GM19463 (cell line): ENCODE measurements around the gene IZUMO4.
"Not testable (repeated sequence)": the region's sequence is repeated elsewhere in the genome, so short reads cannot be mapped to it uniquely, and the experiment has no call there.

Experiments used
- ATAC-seq: cut with Tn5 transposase; IDR thresholded peaks from one replicate; pipeline ENCODE4 v1.9.1; 2021; ENCODE audit warnings: mild to moderate bottlenecking, moderate library complexity; ENCODE audit not compliant: unreplicated experiment

IZUMO4 gene

DNA sequence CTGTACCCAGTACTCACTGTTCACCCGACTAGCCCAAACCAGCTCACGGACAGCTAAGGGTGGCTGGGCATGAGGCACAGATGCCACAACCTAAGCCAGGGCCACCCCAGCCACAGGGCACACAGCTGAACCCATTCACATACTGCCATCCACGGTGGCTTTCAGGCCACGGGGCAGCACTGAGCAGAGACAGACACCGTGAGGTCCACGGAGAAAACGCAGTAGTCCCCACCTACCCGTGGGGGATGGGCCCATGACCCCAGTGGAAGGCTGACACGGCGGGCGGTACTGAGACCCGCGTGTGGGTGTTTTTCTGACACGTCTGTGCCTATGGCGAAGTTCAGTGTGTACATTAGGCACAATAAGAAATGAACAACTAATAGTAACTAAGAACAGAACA, 25.5 kb downstream of the IZUMO4 start:
- no peak for ATAC-seq

DNA sequence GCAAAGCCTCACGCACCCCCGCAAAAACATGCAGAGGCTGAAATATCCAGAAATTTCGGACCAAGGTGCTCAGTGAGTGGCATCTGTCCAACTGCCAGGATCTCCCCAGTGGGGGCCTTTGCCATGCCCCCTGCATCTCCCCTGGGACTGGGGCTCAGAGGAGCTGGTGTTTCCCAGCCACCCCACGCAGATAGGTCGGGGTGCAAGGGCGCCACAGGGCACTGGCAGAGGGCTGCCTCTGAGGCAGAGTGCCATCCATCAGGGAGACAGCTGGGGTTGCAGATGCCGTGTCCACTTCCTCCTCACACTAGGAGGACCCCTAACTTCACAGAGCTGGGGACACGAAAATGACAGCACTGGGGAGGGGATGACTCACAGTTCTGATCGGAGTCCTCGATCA, 26.3 kb downstream of the IZUMO4 start:
- ATAC-seq, result no peak

DNA sequence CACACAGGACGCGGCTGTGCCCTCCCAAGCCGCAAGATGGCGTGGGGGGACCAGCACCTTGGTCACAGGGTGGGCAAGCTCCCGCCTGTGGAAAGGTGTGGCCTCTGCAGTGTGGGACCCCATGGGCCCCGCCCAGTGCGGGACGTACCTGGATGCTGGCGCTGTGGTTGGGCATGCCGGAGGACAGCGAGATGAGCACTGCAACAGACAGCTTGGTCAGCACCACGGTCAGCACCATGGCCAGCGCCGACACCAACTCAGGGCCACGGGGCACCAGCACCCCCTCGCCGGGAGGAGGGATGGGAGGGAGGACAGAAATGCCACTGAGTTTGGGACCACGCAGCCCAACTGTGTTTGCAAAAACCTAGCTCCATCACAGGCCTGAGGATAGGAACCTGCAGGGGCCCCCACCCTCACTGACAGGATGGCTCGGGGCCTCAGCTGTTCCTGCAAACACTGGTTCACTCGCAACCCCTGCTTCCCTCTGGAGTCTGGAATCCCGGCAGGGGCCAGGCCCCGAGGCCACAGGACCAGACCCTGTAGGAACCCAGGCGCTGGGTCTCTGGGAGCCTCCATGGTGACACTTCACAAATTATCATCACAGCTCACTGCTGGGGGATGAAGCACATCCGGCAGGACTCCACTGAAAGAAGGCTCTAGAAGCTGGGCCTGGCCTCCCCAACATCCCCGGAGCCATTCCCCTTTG, 27.1 kb downstream of the IZUMO4 start:
- no peak for ATAC-seq

DNA sequence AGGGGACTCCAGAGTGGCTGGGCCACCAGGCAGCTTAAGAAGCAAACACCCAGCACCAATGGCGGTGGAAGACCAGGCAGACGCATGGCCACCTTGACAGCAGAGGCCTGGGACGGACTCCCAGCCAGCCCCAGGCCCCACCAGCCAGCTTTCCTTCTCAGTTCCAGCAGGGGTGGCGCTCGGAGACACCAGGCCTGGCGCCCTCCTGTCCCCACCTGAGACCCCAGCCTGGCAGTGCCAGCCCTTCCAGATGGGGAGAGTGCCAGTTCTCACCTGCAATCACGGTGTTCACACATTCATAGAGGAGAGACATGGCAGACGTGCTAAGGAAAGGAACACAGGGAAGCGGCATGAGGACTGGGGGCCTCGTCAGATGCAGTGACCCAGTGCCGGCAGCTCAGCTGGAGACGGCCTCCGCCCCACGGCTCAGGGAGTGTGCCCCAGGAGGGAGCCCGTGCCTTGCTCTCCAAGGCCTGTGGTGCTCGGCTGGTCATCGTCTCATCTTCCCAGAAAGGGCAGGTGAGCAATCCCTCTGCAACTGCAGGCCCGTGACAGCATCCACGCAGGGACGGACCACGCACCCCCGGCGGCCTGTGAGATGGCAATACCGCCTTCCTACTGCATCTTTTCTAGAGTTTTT, 30.3 kb downstream of the IZUMO4 start:
- ATAC-seq, result no peak

DNA sequence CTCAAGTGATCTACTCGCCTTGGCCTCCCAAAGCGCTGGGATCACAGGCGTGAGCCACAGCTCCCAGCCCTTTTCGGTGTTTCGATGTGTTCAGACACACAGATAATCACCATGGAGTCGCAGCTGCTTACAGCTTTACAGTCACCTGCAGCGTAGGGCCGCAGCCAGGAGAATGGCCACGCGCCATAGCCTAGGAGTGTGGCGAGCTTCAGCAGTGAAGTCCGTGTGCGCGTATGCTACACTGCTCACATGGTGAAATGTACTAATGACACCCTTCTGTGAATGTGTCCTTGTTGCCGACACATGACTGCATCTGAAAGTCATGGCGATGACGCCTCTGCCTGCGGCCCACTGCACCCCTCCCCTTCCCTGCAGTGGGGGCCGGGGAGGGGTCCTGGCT, 31.0 kb downstream of the IZUMO4 start:
- ATAC-seq, result no peak

DNA sequence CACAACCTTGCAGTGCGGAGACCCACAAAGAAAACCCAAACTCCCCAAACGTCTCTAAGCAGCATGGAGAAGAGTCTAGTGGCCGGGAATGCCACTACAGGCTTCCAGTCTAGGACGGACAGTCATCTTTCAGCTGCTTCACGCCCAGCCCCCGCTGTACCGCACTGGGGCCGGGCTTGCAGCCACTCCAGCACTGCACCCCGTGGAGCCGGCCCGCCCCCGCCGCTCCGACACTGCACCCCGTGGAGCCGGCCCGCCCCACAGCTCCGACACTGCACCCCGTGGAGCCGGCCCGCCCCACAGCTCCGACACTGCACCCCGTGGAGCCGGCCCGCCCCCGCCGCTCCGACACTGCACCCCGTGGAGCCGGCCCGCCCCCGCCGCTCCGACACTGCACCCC, 31.5 kb downstream of the IZUMO4 start:
- ATAC-seq, result not testable (repeated sequence)

DNA sequence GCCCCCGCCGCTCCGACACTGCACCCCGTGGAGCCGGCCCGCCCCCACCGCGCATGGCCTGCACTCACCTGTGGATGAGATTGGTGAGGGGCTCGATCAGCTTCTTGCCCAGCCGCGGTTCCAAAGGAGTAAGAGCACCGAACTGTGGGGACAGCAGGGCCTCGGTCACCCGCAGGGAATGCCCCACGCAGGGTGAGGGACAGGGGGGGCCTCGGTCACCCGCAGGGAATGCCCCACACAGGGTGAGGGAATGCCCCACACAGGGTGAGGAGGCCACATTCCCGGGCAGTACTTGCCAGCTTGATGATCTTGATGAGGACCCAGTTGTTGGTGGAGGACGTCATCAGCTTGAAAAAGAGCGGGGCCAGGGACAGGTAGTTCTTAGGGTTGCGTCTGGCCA, 32.3 kb downstream of the IZUMO4 start:
- ATAC-seq, result no peak

DNA sequence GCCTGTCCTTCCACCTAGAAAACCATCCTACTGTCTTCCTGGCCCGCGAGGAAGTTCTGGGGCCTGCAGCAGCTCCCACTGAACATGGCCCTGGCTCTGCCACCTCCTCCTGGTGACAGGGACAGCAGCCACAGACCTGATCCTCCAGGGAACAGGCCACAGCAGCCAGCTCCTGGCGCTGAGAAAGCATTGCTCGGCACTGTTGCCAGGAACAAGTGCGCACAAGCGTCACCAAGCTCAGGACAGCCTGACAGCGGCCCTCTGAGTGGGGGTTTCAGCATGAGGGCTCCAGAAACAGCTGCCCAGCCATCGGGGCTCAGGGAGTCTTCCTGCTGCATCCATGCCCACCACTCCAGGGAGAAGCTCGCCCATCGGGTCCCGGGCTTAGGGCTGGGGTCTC, 32.8 kb downstream of the IZUMO4 start:
- no peak for ATAC-seq

DNA sequence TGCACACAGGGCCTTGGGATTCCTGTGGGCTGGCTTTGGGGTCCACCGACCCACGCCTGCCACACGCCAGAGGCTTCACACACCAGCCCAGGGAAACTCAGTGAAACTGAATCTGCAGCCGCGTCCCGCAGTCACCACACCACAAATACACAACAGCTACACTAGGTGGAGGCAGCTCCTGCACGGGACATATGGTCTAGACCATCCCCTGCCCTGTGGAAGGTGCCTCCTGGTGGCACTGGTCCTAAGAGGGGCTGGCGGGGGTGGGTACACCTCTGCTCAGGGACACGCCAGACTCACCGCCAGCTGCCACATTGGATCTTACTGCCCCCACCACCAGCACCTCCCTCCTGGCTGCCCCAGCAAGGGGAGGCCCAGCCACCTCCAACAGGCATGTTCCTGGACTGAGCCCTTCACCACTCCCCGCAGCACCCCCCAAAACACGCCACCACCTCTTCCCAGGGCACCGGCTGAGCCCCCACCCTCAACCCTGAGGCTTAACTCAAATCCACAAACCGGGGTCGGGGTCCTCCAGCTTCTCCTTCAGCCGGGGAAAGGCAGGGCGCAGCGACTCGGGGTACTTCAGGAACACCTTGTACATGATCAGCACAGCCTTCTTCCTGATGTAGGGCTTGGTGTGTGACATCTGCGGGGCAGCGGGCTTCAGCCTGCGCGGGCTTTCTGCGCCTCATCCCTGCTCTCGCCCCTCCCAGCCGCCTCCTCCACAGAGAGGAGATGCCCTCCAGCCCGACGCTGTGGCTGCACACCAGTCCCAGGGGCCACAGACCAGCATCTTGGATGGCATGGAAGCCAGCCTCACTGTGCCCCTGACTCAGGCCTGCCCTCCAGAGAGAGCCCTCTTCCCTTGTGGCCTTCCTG, 33.4 kb downstream of the IZUMO4 start:
- ATAC-seq, result no peak

DNA sequence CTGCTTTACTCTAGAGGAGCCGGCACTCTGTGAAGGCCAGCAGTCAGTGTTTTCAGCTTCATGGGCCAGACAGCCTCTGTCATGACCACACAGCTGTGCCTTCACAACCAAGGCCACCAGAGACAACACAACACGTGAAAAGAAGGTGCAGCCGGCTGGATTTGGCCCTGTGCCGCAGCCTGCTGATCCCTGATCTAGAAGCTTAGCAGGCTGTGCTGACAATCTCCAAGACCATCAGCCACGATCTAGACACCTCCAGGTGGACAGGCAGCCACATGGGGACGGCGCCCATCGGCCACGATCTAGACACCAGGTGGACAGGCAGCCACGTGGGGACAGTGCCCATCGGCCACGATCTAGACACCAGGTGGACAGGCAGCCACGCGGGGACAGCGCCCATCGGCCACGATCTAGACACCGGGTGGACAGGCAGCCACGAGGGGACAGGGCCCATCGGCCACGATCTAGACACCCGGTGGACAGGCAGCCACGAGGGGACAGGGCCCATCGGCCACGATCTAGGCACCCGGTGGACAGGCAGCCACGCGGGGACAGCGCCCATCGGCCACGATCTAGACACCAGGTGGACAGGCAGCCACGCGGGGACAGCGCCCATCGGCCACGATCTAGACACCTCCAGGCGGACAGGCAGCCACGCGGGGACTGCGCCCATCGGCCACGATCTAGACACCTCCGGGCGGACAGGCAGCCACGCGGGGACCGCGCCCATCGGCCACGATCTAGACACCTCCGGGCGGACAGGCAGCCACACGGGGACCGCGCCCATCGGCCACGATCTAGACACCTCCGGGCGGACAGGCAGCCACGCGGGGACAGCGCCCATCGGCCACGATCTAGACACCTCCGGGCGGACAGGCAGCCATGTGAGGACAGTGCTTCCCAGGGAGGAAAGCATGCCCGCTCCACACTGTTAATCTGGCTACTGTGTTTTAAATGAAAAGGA, 34.6 kb downstream of the IZUMO4 start:
- not testable (repeated sequence) for ATAC-seq

DNA sequence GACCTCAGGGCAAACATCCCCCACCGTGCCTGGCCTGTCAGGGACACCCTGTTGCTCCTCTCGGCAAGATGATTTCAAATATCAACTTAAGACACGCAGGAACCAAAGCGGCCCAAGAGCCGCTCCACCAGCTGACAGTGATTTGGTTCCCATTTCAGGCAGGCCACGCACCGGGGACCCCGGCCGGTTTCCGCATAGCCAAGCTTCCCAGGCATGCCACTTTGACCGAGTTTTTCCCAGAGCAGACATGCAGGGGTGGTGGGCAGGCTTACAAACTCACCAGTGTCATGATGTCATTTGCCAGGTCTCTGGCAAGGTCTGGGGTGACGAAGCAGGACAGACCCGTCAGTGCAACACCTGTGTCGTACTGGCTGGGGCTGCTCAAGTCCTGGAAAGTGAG, 35.5 kb downstream of the IZUMO4 start:
- ATAC-seq, result no peak

DNA sequence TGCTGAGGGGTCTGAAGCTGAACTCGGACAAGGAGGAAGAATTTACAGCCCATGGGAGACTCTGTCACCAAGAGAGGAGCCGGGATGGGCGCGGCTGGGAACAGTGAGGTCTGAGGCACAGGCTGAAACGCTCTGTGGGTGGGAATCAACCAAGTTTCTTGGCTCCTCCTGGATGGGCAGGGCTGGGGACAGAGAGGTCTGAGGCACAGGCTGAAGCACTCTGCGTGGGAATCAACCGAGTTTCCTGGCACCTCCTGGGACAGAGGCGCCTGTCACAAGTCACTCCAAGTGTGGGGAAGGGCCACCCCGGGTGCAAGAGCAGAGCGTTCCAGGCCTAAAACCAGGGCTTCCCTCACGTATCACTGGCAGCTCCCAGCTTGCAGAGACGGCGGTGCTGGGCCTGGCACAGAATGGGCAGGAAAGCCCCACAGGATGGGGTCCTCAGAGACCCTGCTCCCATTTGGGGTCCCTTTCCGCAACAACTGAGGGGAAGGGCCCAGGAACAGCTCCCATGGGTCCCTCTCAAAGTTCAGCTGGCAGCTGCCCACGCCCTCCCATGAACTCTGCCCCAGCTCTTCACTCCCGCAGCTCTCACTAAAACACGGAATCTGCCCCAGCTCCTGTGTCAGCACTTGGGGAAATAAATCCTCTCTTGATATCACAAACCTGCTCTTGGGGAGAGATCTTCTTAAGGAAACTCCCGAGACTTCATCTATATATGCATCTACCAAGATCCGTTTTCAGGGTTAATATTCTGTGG, 36.2 kb downstream of the IZUMO4 start:
- no peak for ATAC-seq

DNA sequence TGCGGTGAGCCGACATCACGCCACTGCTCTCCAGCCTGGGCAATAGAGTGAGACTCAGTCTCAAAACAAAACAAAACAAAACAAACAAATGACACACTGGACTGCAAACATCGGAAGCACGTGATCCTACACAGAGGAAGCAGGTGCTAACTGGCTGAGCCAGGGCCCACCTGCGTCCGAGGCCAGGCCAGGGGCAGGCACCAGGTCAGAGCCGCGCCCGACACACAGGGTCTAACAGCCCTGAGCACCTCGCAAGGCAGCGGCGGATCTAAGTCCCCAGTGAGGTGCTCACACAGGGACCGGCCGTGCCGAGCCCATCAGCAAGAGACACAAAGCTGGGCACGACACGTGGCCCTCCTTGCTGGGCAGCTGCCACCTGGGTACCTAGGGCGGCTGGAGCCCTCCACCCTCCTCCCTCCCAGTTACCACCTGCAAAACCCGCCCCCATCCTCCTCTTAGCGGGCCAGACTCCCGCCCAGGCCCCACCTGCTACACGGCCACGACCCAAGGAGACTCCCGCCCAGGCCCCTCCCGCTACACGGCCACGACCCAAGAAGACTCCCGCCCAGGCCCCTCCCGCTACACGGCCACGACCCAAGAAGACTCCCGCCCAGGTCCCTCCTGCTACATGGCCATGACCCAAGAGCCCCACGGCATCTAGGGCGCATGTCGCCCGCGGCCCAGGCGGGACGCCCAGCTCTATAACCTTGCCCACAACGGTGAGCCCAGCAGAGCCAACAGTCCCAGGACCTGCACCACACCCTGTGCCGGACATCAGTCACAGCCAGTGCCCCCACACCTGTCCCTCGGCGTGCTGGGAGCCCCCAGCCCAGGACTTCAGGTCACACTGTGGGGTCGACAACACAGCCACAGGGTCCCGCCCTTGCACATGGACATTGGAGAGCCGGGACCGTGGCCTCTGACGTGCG, 39.0 kb downstream of the IZUMO4 start:
- no peak for ATAC-seq

DNA sequence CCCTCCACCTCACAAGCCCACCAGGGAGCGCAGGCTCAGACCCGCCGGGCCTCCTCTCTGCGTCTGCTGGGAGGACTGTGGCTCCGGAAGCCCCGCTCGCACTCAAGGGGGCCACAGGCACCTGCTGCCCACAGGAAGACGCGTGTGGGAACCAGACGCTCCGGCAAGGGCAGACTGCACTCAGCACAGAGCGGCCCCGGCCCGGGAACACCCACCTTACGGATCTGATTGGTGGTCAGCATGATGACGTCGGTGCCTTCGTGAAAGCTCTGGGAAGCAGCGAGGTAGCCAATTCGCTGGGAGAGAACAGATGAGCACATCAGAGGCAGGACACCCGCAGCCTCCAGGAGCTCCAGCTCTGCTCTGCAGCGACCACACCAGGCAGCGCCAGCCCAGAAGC, 40.1 kb downstream of the IZUMO4 start:
- no peak for ATAC-seq

DNA sequence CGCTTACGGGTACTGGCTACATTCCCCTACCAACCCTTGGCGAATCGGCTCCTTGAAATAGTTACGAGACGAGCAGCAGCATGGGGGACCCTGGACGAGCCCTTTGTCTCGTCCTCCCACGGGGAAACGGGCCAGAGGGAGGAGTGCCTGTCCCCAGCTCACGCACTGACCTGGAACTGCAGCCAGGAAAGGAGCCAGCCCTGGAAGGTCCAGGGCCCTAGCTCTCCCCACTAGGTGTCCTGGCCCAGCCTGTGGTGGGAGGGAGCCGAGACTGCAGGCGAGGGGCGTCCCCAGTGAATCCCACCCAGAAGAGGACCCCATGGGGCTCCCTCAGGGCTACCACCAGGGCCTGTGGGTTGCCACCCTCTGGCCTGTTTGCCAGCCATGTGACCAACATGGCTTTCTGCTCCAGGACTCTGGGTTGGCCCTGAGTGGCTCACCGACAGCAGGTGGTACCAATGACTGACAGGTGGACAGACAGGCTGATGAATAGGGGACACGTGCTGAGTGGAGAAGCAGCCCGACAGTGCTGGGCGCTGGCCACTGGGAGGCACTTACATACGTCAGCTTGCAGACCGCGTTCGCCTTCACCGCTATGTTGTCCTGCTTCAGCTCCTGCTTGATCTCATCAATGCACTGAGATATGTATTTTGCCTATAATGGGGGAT, 41.5 kb downstream of the IZUMO4 start:
- no peak for ATAC-seq

DNA sequence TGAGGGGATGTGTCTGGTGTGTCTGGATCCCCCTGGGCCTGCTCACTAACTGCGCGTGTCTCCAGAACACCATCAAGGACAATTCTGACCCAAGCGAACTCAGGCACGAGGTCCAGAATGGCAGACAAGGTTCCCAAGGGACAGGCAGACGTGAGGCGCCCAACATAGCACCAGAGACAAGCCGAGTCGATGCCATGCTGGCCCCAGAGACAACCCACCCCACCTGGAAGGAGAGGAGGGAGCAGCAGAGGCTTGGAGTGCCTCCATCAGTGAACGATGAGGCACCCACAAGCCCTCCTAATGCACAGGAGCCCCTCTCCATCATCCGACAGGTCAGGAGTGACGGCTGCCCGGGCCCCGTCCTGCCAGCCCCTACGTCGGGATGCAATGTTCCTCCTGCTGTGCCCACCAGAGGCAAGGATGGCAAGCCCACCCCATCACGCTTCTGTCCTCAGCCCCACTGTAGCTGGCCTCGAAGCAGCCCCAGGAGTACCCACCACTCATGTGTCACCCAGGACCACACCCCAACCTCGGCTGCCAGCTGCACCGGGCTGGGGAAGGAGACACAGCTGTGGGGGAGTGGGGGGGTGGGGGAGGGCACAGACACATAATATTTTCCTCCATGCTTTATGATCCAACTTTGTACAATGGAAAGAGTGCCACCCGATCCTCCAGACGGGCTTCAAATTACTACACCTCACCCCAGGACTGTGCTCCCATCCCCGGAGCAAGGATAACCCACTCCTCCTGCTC, 42.8 kb downstream of the IZUMO4 start:
- ATAC-seq, result no peak

DNA sequence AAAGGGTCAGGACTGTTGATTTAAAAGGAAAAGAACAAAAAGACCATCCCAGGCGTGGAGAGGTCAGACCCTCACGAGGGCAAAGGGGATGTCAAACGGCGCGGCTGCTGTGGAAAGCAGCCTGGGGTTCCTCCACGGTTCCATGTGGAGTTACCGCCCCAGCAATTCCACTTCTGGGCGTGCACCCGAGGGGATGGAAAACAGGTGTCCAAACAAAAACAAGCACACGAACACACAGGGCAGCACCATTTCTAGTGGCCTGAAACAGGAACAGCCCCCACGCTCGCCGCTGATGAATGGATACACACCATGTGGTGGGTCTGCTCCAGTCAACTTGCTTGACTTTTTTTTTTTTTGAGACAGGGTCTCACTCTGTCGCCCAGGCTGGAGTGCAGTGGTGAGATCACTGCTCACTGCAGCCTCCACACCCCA, 43.4 kb downstream of the IZUMO4 start:
- no peak for ATAC-seq
